Heart right ventricle (tissue), 16 donors: ENCODE results near the gene BFSP2. TPM values are rescaled to one million over a fixed set of nuclear protein-coding genes. Genes with fewer than 3 reads are reported as not detected.

Experiments
- ATAC-seq, 8 donors: fragments of 200-7000 bp; cut with Tn5 transposase; one replicate each; pipeline ENCODE4 v1.9.1; 2020; ENCODE audit warnings: mild to moderate bottlenecking in 8 of 8, moderate library complexity in 8 of 8, moderate number of reproducible peaks in 1 of 8
- DNase-seq, 2 donors: peaks; one replicate each; pipeline ENCODE4 v3.0.0-alpha.2; 2020
- H3K27ac ChIP-seq, 10 donors: fragments of 200-600 bp; sonication (generic) in 2 of 10; one replicate each; pipeline versions ENCODE4 v1.5.0 to v1.8.0; 2020 to 2022; ENCODE audit warnings: mild to moderate bottlenecking in 3 of 10
- H3K27me3 ChIP-seq, 7 donors: fragments of 200-600 bp; one replicate each; pipeline ENCODE4 v1.8.0; 2021 to 2022; ENCODE audit warnings: mild to moderate bottlenecking in 2 of 7
- H3K36me3 ChIP-seq, 9 donors: fragments of 200-600 bp; sonication (generic) in 1 of 9; one replicate each; pipeline versions ENCODE4 v1.5.0 to v1.8.0; 2020 to 2022; ENCODE audit warnings: mild to moderate bottlenecking in 2 of 9
- H3K4me1 ChIP-seq, 9 donors: fragments of 200-600 bp; sonication (generic) in 1 of 9; one replicate each; pipeline versions ENCODE4 v1.5.0 to v1.8.0; 2020 to 2022; ENCODE audit warnings: mild to moderate bottlenecking in 4 of 9
- H3K4me3 ChIP-seq, 10 donors: fragments of 200-600 bp; sonication (generic) in 2 of 10; one replicate each; pipeline versions ENCODE4 v1.5.0 to v1.8.0; 2020 to 2022; ENCODE audit warnings: mild to moderate bottlenecking in 7 of 10, moderate library complexity in 2 of 10
- H3K9me3 ChIP-seq, 11 donors: fragments of 200-600 bp in 10 of 11; sonication (generic) in 2 of 11; one replicate each; pipeline versions ENCODE4 v1.5.0 to v1.8.0; 2013 to 2022; ENCODE audit warnings: mild to moderate bottlenecking in 2 of 11, control low read depth in 1 of 11, moderate library complexity in 1 of 11
- WGBS, 2 donors: extraction: QIAGEN DNeasy Blood & Tissue Kit; methylation state at CpG; one replicate each; pipeline ENCODE4 v1.1.7; 2013; ENCODE audit warnings: inconsistent platforms in 1 of 2; 5-methylcytosine and 5-hydroxymethylcytosine counted together
- intact Hi-C, 10 donors: fragments of 100-400 bp; cut with DNase I; formaldehyde crosslinking; loops; one replicate each; pipeline versions ENCODE4 v1.11.1 to v1.14.2; 2022
- polyA plus RNA-seq, 2 donors: library from polyadenylated mRNA; stranded (reverse); fragments of 200-250 nt; gene quantifications; one replicate each; pipeline ENCODE4 v1.2.3, GENCODE V29; 2013
- total RNA-seq, 10 donors: library from RNA; stranded (reverse); fragmentation: NEBNext Ultra II Directional in 3 of 10; extraction: Animal tissue kit (Norgen Biotek cat#: 25700) in 3 of 10; gene quantifications; one replicate each; pipeline versions ENCODE4 v1.2.1 to v1.2.4, GENCODE V29; 2021 to 2023
- TF ChIP-seq, protein P1 (sequence below), 9 donors: fragments of 200-600 bp; sonication (generic) in 2 of 9; IDR thresholded peaks; one replicate each; pipeline versions ENCODE4 v1.5.0 to v1.8.0; 2021 to 2022; ENCODE audit warnings: antibody characterized with exemption in 9 of 9, mild to moderate bottlenecking in 5 of 9, moderate library complexity in 1 of 9
- donor health status: Arrhythmogenic right ventricular cardiomyopathy.
- donor health status: ischemic (EF 13 %, LVEDD 7.1; RV severe dilation, severe dysfunction).
- donor health status: healthy with polysubstance abuse.
- donor health status: DM: no; HTN: yes; CAD: no.
- donor health status: DM: no; HTN: no; CAD: no.
- donor health status: ischemic (EF 25% LVEDD 6.9; RV normal size, moderate dysfunction).
- donor health status: ischemic (EF 25% LVEDD 5.7; RV mildly dilated, moderate dysfunction).
- donor health status: healthy.
- donor health status: DM: yes; HTN: yes; CAD: no.
- donor health status: Ischemic cardiomyopathy.
- donor health status: ischemic (EF 35%, LVEDD 5.7; RV mildly dilated, moderate dysfunction).
- donor health status: nonischemic (EF 11% LVEDD 7.7; RV severe dilation, severe dysfunction).
- donor health status: DM: yes; HTN: yes; CAD: no.
- donor health status: PGD.
- donor health status: ischemic (EF 29% LVEDD 5.4; RV normal size, mild dysfunction).
- donor health status: nonischemic (EF 23%, LVEDD 6.1; RV moderate dilation, normal function).

BFSP2 gene
- total and polyA plus RNA-seq, 12 donors: 0.17 TPM; not detected in 11

DNA sequence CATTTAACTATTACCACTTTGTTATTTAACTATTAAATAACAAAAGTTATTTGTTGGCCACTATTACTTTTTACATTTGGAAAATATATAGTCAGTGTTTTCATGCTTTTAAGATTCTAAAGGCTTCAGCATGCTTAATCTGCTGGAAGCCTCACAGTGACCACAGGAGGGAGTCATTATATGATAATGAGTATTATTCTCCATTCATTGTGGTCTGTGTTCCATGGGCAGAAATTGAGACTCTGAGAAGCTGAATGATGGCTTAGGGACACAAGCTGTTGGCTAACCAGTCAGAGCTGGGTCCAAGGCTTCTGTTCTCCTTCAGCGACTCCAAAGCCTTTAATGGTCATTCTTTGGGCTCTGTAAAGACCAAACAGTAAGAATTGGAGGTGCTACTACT, 64.7 kb downstream of the BFSP2 start:
- TF ChIP-seq, protein P1, sequence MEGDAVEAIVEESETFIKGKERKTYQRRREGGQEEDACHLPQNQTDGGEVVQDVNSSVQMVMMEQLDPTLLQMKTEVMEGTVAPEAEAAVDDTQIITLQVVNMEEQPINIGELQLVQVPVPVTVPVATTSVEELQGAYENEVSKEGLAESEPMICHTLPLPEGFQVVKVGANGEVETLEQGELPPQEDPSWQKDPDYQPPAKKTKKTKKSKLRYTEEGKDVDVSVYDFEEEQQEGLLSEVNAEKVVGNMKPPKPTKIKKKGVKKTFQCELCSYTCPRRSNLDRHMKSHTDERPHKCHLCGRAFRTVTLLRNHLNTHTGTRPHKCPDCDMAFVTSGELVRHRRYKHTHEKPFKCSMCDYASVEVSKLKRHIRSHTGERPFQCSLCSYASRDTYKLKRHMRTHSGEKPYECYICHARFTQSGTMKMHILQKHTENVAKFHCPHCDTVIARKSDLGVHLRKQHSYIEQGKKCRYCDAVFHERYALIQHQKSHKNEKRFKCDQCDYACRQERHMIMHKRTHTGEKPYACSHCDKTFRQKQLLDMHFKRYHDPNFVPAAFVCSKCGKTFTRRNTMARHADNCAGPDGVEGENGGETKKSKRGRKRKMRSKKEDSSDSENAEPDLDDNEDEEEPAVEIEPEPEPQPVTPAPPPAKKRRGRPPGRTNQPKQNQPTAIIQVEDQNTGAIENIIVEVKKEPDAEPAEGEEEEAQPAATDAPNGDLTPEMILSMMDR (IDR thresholded peaks at IDR 0.05): peak in 6 of 9 donors; percentile 15 to 40 (median 26)
- H3K36me3 ChIP-seq: no peaks in the 10 kb centered on the region
- 87 to 91% methylated on average over 1 of the region's 1 CpG for WGBS, 2 donors
- H3K4me3 ChIP-seq: no peak overlapping the region
- intact Hi-C loops: loop anchor here in 2 of 10 donors (10.0 kb wide), 1 partner anchor 110 kb away; the partner anchor contains the start of gene CDV3 (in 2 of the 2)
- peaks cover 0 to 27% (median 12%) of the 10 kb centered on the region in 9 donors for H3K4me1 ChIP-seq
- no peak for ATAC-seq
- peaks cover 0 to 4% (median 0%) of the 10 kb centered on the region in 7 donors for H3K27me3 ChIP-seq
- no peaks in the 10 kb centered on the region for H3K9me3 ChIP-seq
- DNase-seq: no peak
- H3K27ac ChIP-seq: no peak overlapping the region

DNA sequence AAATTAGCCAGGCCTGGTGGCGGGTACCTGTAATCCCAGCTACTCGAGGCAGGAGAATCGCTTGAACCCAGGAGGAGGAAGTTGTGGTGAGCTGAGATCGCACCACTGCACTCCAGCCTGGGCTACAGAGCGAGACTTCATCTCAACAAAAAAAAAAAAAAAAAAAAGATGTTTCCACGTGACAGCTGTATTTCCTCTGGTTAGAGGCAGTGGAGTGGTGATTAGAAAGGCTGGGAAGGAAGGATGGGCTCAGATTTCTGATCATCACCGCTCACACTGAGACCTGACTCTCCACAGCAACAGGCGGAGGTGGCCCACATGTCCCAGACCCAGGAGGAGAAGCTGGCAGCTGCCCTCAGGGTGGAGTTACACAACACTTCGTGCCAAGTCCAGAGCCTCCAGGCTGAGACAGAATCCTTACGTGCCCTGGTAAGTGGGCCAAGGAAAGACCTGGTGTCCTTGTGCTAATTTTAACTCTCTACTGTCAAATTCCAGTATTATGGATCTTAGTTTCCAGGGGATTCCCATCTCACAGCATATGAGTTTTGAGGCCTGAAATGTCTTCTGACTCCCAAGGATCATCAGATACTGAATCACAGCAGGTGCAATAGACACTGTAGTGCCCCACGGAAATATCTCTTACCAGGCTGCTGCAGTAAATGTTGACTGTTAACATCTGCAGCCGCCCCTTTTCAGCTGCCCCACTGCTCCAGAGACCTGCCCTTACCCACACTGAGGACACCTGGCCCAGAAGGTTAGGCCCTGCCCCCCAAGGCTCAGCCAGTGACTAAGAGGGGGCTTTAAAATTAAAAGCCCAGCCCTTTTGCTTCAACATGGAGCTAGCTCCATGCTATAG, 66.9 kb downstream of the BFSP2 start:
- TF ChIP-seq, protein P1 (IDR thresholded peaks at IDR 0.05): no peak
- Histone ChIP-seq H3K27ac (no peak overlapping the region), H3K4me3 (no peak overlapping the region), H3K4me1 (peaks cover 0 to 26% (median 6%) of the 10 kb centered on the region in 9 donors), H3K27me3 (peaks cover 0 to 4% (median 0%) of the 10 kb centered on the region in 7 donors), H3K9me3 (no peaks in the 10 kb centered on the region), H3K36me3 (no peaks in the 10 kb centered on the region)
- intact Hi-C loops: loop anchor here in 3 of 10 donors (5.0 to 10.0 kb wide), 2 partner anchors 106 to 108 kb away; partner anchors contain the start of gene CDV3 (in 3 of the 3)
- WGBS, 2 donors: 68 to 71% methylated on average over 12 of the region's 12 CpGs
- peak in 1 of 8 donors; percentile 58 for ATAC-seq
- peak in 1 of 2 donors; percentile 37 for DNase-seq

DNA sequence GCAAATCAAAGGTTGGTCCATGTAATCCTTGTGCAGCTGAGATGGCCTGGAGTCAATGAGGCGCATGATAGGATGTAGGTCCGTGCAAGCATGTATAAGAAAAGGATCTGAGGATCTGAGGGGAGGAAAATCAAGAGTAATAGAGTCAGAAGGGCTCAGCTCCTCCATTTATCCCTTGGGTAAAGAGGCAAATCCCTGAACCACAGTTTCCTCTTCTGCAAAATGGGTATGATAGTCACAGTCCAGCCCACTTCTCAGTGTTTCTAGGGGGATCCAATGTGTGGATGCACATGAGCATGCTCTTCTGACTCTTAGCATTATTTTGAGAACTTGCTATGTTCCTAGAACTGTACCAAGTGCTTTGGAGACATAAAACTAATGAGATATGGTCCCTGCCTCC, 67.9 kb downstream of the BFSP2 start:
- ATAC-seq: no peak
- intact Hi-C loops: loop anchor here in 3 of 10 donors (5.0 to 10.0 kb wide), 2 partner anchors 105 to 107 kb away; partner anchors contain the start of gene CDV3 (in 3 of the 3)
- H3K27me3 ChIP-seq: peaks cover 0 to 4% (median 0%) of the 10 kb centered on the region in 7 donors
- no peak for DNase-seq
- no peak overlapping the region for H3K27ac ChIP-seq
- TF ChIP-seq, protein P1 (IDR thresholded peaks at IDR 0.05): no peak
- no peaks in the 10 kb centered on the region for H3K36me3 ChIP-seq
- peaks cover 0 to 26% (median 6%) of the 10 kb centered on the region in 9 donors for H3K4me1 ChIP-seq
- no peaks in the 10 kb centered on the region for H3K9me3 ChIP-seq
- WGBS, 2 donors: 94 to 97% methylated on average over 2 of the region's 2 CpGs
- no peak overlapping the region for H3K4me3 ChIP-seq

DNA sequence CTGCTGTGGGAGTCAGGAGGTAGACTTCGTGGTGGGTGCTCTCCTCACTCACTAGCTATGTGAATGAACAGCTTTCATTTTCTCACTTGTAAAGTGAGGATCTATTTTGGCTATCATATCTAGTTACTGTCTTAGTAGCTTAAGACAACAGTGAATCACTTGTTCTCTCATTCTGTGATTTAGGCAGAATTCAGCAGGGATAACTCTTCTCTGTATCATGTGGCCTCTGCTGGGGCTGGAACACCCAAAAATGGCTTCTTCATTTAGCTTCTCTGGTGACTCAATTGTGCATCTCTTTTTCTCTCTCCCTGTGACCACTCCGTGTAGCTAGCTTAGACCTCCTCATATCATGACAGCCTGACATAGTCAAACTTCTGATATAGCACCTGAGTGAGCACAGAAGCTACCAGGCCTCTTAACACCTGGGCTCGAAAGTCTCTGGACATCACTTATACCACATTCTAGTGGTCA, 68.4 kb downstream of the BFSP2 start:
- Histone ChIP-seq H3K27me3 (peaks cover 0 to 4% (median 0%) of the 10 kb centered on the region in 7 donors), H3K9me3 (no peaks in the 10 kb centered on the region)

More for the DNA sequence above, 68.4 kb downstream of the BFSP2 start:
- WGBS, 2 donors: 71 to 81% methylated on average over 3 of the region's 3 CpGs
- intact Hi-C loops: loop anchor here in 3 of 10 donors (5.0 to 10.0 kb wide), 2 partner anchors 104 to 107 kb away; partner anchors contain the start of gene CDV3 (in 3 of the 3)
- ATAC-seq (no peak), DNase-seq (no peak)
- Histone ChIP-seq H3K27ac (peak overlapping the region in 2 of 10 donors; percentile 36 to 64), H3K4me1 (peaks cover 0 to 26% (median 6%) of the 10 kb centered on the region in 9 donors), H3K36me3 (no peaks in the 10 kb centered on the region), H3K4me3 (no peak overlapping the region)
- TF ChIP-seq, protein P1 (IDR thresholded peaks at IDR 0.05): no peak
